ENCODE results near the gene PPM1B.
"Not testable (repeated sequence)": the region's sequence is repeated elsewhere in the genome, so short reads cannot be mapped to it uniquely, and the experiment has no call there.

Gene PPM1B

GRCh38 chr2:44255704-44256103, 87.0 kb downstream of the PPM1B start:
- not testable (repeated sequence) for DNase-seq (ENCODE audit: low spot score)

GRCh38 chr2:44257802-44258201, 89.1 kb downstream of the PPM1B start:
- not testable (repeated sequence) for DNase-seq (ENCODE audit: low spot score)

GRCh38 chr2:44267269-44267795, 98.7 kb downstream of the PPM1B start:
- DNase-seq (ENCODE audit: low spot score): no peak

- DNase-seq (ENCODE audit: low spot score): no peak
These were observed 99.3 kb downstream of the PPM1B start for GRCh38 chr2:44267796-44268648.

GRCh38 chr2:44269831-44270230, 101.2 kb downstream of the PPM1B start:
- DNase-seq (ENCODE audit: low spot score): no peak

GRCh38 chr2:44271296-44271695, 102.6 kb downstream of the PPM1B start:
- no peak for DNase-seq (ENCODE audit: low spot score)

- no peak for DNase-seq (ENCODE audit: low spot score)
These were observed 104.4 kb downstream of the PPM1B start for GRCh38 chr2:44273076-44273475.

- no peak for DNase-seq (ENCODE audit: low spot score)
These were observed 104.9 kb downstream of the PPM1B start for GRCh38 chr2:44273596-44273995.

- DNase-seq (ENCODE audit: low spot score): no peak
These were observed 107.2 kb downstream of the PPM1B start for GRCh38 chr2:44275927-44276303.

GRCh38 chr2:44277541-44277940, 108.9 kb downstream of the PPM1B start:
- no peak for DNase-seq (ENCODE audit: low spot score)

- DNase-seq (ENCODE audit: low spot score): no peak
These were observed 112.2 kb downstream of the PPM1B start for GRCh38 chr2:44280869-44281268.

Data from NAMALWA (cell line).